Testis (tissue), 2 donors: ENCODE measurements around the gene AKT1.

ENCODE experiments used
- POLR2A ChIP-seq: fragments of 450-650 bp; IDR thresholded peaks from one replicate; pipeline ENCODE4 v1.6.1; 2017; ENCODE audit warnings: antibody characterized with exemption, mild to moderate bottlenecking, moderate library complexity
- TF ChIP-seq, protein P1 (sequence below), 3 experiments: fragments of 450-650 bp in 2 of 3; fragments of 200-600 bp in 1 of 3; sonication (generic) in 1 of 3; IDR thresholded peaks; one replicate each; pipeline ENCODE4 v1.5.1; 2016 to 2019; ENCODE audit warnings: antibody characterized with exemption in 3 of 3, mild to moderate bottlenecking in 2 of 3, moderate library complexity in 1 of 3

DNA sequence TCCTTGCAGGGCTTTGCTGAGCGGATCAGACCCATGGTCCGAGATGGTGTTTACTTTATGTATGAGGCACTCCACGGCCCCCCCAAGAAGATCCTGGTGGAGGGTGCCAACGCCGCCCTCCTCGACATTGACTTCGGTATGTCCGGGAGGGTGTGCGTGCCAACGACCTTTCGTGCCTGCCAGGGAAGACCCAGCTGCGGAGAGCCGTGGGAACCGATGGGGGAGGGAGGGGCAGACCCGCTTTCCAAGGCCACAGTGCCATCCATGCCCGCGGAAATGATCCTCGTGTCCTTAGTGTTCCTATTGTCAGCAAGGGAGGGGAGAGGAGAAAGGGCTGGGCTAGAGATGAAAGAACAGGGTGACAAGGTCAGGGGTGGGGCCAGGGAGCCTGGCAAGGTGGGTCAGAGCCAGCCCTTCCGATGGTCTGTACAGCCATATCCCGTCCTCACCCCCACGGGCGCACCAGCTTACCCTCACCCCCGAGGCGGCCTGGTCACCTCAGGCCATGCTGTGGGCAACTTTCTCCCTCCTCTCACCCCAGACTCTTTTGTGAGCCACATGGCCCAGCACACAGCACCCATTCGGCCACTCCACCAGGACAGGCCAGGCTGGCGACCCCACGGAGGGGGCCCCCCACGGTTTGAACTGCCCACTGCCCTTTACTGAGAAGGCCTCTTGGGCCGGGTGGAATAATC, 54.3 kb downstream of the AKT1 start:
- TF ChIP-seq, protein P1, sequence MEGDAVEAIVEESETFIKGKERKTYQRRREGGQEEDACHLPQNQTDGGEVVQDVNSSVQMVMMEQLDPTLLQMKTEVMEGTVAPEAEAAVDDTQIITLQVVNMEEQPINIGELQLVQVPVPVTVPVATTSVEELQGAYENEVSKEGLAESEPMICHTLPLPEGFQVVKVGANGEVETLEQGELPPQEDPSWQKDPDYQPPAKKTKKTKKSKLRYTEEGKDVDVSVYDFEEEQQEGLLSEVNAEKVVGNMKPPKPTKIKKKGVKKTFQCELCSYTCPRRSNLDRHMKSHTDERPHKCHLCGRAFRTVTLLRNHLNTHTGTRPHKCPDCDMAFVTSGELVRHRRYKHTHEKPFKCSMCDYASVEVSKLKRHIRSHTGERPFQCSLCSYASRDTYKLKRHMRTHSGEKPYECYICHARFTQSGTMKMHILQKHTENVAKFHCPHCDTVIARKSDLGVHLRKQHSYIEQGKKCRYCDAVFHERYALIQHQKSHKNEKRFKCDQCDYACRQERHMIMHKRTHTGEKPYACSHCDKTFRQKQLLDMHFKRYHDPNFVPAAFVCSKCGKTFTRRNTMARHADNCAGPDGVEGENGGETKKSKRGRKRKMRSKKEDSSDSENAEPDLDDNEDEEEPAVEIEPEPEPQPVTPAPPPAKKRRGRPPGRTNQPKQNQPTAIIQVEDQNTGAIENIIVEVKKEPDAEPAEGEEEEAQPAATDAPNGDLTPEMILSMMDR (IDR thresholded peaks at IDR 0.05) = no peak
- no peak for TF ChIP-seq POLR2A
